ENCODE data around the gene MYO5B.
"Not testable (repeated sequence)": the region's sequence is repeated elsewhere in the genome, so short reads cannot be mapped to it uniquely, and the experiment has no call there.

MYO5B gene

GRCh38 chr18:49907346-49907929 lies 287.5 kb downstream of the MYO5B start:
- peak; percentile 3 for DNase-seq

GRCh38 chr18:49905771-49906170 lies 289.2 kb downstream of the MYO5B start:
- DNase-seq, result no peak

GRCh38 chr18:49904871-49905555 lies 289.9 kb downstream of the MYO5B start:
- peak; percentile 3 for DNase-seq

GRCh38 chr18:49901862-49902340 lies 293.0 kb downstream of the MYO5B start:
- no peak for DNase-seq

GRCh38 chr18:49899657-49900330 lies 295.2 kb downstream of the MYO5B start:
- peak; percentile 11 for DNase-seq

GRCh38 chr18:49898421-49898820 lies 296.5 kb downstream of the MYO5B start:
- peak; percentile 87 for DNase-seq

- DNase-seq, result no peak
Observed at GRCh38 chr18:49894517-49895226, 300.3 kb downstream of the MYO5B start.

GRCh38 chr18:49893036-49893435 lies 301.9 kb downstream of the MYO5B start:
- DNase-seq, result no peak

- no peak for DNase-seq
Observed at GRCh38 chr18:49892148-49892924, 302.6 kb downstream of the MYO5B start.

GRCh38 chr18:49890041-49890440 lies 304.9 kb downstream of the MYO5B start:
- DNase-seq, result no peak

- DNase-seq, result not testable (repeated sequence)
Observed at GRCh38 chr18:49889552-49889951, 305.4 kb downstream of the MYO5B start.

- peak; percentile 22 for DNase-seq
Observed at GRCh38 chr18:49886891-49887764, 307.8 kb downstream of the MYO5B start.

- DNase-seq, result no peak
Observed at GRCh38 chr18:49884959-49885358, 310.0 kb downstream of the MYO5B start.

- DNase-seq, result no peak
Observed at GRCh38 chr18:49884465-49884864, 310.5 kb downstream of the MYO5B start.

GRCh38 chr18:49880661-49881060 lies 314.3 kb downstream of the MYO5B start:
- DNase-seq, result peak; percentile 50

GRCh38 chr18:49879271-49879580 lies 315.7 kb downstream of the MYO5B start:
- DNase-seq, result no peak

- DNase-seq, result no peak
Observed at GRCh38 chr18:49878567-49879270, 316.2 kb downstream of the MYO5B start.

- DNase-seq, result no peak
Observed at GRCh38 chr18:49878015-49878414, 316.9 kb downstream of the MYO5B start.

- DNase-seq, result no peak
Observed at GRCh38 chr18:49876536-49876935, 318.4 kb downstream of the MYO5B start.

- no peak for DNase-seq
Observed at GRCh38 chr18:49875783-49876182, 319.2 kb downstream of the MYO5B start.

- no peak for DNase-seq
Observed at GRCh38 chr18:49875155-49875554, 319.8 kb downstream of the MYO5B start.
